HT-29 (cell line): ENCODE results near the gene PRR15. TPM values are rescaled to one million over a fixed set of nuclear protein-coding genes. Genes with fewer than 3 reads are reported as not detected.
A peak's percentile ranks its signal among the peaks of the same experiment; 100 is the strongest.
"Not testable (repeated sequence)": the region's sequence is repeated elsewhere in the genome, so short reads cannot be mapped to it uniquely, and the experiment has no call there.

ENCODE experiments used
- DNase-seq: peaks from one replicate; pipeline ENCODE4 v3.0.0-alpha.2; 2015; ENCODE audit warnings: low spot score
- total RNA-seq: library from RNA; depleted of rRNA; stranded (reverse); fragments of >200 nt; shearing (Covaris generic); gene quantifications from 2 replicates; pipeline ENCODE4 v1.2.3, GENCODE V29; 2014; rRNA removed

Gene PRR15
- 101 and 105 TPM in 2 replicates for total RNA-seq

DNA sequence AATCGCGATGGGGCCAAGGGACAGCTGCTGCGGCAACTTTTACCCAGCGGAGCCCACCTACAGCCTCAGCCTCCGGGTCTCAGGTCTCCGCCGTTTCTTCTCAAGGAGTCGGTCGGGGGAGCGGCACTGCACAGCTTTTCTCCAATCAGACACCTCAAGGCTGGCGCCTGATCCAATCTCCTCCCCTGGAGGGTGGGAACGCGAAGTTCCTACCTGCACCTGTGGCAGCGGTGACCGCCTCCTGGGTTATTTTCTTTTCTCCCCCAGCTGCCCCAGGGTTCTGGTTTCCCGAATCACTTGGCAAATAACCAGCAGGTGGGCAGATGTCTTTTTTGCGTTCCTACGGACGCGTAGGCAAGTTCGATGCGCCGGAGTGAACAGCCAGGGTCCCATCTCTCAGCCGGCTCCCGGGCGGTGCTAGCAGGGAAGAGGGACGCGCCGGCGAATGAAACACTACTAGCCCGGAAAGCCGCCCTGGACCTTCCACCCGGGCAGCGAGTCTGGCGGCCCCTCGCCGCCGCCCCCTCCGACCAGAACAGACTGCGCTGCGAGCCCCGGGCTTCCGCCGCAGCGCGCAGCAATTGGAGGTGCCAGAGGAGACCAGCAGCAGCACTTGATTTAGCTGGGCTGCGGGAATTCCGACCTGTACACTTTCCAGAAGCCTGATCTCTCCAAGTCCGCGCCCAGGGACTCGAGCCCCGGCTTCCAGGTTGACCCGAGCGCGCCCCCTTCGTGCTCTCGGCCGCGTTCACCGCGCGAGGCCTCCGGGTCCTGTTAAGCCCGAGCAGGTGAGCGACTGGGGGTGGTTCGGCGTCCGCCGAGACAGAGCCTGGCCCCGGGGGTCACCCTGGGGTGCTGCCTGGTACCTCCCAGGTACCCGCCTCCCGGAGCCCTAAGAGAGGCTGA is at the start of gene PRR15:
Gene PRR15, plus strand, starts transcription at position 246 of the 906 bp plus-strand sequence. CDS start 2,495 bp downstream, outside the sequence.
- DNase-seq = peak; percentile 98

DNA sequence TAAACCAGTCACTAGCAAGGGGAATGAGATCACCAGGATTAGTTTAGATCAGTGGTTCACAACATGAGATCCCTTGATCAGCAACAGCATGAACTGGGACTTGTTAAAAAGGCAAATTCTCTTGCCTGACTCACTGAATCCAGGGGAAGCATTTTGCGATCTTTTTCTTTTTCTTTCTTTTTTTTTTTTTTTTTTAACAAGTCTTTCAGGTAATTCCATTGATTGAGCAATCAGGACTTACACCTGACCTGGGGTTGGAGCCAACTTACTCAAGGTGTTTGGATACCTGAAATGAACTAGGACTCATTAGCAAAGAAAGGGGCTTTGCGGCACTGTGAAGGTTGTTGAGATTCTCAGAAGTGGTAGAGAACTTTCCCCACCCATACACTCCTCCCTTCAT is 47.1 kb upstream of the PRR15 start:
- DNase-seq = no peak

DNA sequence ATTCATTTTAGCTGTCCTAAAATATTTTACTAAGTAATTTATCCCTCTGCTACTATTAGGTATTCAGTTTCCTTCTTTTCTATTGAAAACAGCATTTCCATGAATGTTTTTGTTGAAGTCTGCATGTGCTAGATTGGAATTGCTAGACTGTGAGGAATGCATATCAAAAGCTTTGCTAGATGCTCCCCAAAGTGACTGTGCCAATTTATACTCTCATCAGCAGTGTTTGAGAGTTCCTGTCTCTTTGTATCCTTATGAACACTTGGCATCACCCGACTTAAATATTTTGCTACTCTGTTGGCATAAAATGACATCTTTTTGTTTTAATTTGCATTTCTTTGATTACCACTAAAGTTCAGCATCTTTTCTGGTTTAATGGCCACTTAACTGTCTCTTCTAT is 45.0 kb upstream of the PRR15 start:
- DNase-seq = no peak

DNA sequence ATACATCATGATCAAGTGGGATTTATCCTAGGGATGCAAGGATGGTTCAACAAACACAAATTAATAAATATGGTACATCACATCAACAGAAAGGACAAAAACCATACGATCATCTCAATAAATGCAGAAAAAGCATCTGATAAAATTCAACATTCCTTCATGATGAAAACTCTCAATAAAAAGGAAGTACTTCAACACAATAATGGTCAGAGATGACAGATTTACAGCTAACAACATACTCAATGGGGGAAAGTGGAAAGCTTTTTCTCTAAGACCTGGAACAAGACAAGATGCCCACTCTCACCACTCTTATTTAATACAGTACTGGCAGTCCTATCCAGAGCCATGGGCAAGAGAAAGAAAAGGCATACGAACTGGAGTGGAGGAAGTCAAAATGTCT is 39.9 kb upstream of the PRR15 start:
- no peak for DNase-seq

DNA sequence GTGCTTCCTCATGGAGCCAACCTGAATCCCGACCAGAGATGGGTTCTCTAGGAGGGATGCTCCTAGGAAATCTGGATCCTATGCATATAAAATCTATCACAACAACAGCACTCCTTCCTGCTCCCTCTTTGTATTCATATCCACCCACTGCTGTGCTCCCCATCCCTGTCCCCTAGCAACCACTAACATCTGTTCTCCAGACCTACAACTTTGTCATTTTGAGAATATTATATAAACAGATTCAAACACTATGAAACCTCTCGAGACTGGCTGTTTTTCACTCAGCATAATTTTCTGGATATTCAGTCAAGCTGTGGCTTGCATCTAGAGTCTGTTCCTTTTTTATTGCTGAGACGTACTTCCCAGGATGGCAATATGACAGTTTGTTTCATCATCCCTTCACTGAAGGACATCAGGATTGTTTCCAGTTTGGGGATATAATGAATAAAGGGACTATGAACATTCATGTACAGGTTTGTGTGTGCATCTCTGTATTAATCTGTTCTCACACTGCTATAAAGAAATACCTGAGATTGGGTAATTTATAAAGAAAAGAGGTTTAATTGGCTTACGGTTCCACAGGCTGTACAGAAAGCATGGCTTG is 36.0 kb upstream of the PRR15 start:
- no peak for DNase-seq

GRCh38 chr7:29528526-29528925 is 35.1 kb upstream of the PRR15 start:
- DNase-seq = not testable (repeated sequence)

DNA sequence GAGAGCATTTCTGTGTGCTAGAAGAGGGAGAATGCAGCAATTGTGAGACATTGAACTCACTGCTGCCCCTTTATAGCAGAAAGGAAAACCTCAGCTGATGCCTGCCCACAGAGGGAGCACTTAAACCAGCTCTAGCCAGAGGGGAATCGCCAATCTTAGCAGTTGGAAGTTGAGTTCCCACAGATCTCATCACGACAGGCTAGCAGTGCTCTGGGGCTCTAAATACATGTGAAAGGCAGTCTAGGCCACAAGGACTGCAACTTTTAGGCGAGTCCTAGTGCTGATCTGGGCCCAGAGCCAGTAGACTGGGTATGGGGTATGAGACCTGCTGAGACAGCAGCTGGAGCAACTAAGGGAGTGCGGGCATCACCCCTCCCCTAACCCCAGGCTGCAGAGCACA is 25.2 kb upstream of the PRR15 start:
- no peak for DNase-seq

DNA sequence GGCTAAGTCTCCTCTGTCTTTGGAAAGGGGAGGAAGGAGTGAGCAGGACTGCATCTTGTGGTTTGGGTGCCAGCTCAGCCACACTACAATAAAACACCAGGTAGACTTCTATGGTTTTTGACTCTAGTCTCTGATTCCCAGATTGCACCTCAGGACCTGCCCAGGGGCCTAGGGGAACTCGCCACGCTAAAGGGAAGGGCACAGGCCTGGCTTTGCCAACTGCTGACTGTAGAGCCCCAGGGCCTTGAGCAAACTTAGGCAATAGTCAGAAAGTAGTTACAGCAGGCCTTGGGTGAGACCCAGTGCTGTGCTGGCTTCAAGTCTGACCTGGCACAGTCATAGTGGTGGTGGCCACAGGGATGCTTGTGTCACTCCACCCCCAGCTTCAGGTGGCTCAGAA is 24.2 kb upstream of the PRR15 start:
- no peak for DNase-seq

- DNase-seq = no peak
Observed at GRCh38 chr7:29547421-29547820, 16.2 kb upstream of the PRR15 start.

GRCh38 chr7:29548823-29549222 is 14.8 kb upstream of the PRR15 start:
- no peak for DNase-seq

GRCh38 chr7:29552392-29552791 is 11.2 kb upstream of the PRR15 start:
- no peak for DNase-seq

- DNase-seq = no peak
Observed at GRCh38 chr7:29555061-29555460, 8.6 kb upstream of the PRR15 start.

- peak; percentile 27 for DNase-seq
Observed at GRCh38 chr7:29556405-29557195, 7.0 kb upstream of the PRR15 start.

- DNase-seq = no peak
Observed at GRCh38 chr7:29557954-29558353, 5.7 kb upstream of the PRR15 start.

GRCh38 chr7:29561271-29561670 is 2.4 kb upstream of the PRR15 start:
- no peak for DNase-seq

- no peak for DNase-seq
Observed at GRCh38 chr7:29562307-29562706, 1.3 kb upstream of the PRR15 start.

GRCh38 chr7:29564496-29565223 is 1.0 kb downstream of the PRR15 start:
- peak; percentile 94 for DNase-seq

DNA sequence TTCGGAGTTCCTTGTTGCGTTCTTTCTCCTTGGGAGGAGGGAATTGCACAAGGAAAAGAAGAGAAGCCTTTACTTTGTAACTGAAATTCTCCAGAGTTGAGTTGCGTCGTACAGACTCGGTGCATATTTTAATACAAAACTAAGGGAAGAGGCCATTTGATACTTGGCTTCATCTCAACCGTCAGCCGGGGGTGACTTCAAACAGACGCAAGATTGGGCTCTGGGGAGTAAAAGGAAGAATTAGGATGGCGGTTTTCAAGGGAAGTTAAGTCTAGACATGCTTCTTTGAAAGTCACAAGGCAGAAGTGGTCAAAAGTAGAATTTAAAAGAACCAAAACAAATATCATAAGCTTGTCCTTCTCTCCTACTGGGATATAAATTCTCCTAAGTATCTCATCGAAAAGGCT is 1.6 kb downstream of the PRR15 start:
- no peak for DNase-seq

- no peak for DNase-seq
Observed at GRCh38 chr7:29565634-29565981, 2.0 kb downstream of the PRR15 start.

GRCh38 chr7:29565982-29566746 is 2.5 kb downstream of the PRR15 start:
- DNase-seq = peak; percentile 73

DNA sequence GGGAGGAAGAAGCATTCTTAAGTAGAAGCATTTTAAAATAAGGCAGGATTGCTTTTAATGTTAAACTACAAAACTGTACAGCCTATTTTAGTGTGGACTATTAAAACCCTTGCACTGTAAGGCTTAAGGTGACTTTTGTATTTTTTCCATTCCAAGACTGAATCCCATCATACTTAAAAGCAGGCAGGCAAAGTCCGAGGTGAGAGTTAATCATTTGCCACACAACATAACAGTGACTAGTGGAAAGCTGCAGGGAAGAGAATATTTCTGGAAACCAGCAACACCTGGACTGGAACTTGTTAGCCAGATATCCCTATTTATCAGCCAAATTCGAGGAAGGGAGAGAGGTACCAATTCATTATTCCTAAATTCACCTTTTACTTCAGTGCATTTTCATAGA is 3.5 kb downstream of the PRR15 start:
- DNase-seq = peak; percentile 65
